ENCODE data around the gene WIPI1. TPM values are rescaled to one million over a fixed set of nuclear protein-coding genes. Genes with fewer than 3 reads are reported as not detected.

Gene WIPI1
- total RNA-seq, 4 donors from 2014 or later, result 71.4 to 131 (median 77.2) TPM

DNA sequence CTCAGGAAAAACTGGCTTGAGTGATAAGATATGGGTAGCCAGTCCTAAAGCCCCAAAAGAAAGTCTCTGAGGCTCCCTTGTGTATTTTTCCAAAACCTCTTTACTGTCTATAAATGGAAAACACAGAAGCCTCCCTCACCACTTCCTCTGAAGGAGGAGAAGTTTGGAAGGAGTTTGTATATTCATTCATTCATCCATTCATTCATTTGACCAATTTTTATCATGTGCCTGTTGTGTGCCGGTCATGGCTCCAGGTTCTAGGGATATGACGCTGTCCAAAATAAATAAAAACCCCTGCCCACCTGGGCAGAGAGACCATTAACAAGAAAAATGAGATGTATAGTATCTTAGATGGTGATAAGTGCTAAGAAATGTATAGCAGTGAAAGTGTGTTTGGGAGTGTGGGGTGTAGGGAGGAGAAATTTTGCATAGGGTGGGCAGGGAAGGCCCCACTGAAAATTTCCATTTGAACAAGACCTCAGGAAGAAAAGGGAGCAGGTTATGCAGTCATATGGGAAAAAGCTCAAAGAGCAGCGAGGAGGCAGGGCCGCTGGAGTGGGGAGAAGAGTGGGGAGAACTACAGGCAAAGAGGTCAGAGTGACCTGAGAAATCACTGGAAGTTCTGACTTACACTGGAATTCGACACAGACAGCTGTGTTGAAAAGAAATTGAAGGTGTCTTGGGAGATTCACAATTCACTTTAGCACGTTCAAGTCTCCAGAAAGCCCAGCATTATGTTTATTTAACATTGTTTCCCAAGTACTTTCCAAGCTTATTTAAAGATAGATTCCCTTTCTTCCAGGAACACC is 6.1 kb upstream of the WIPI1 start:
- Histone ChIP-seq H3K4me3 (no peak overlapping the region), H3K4me1 (peaks cover 0 to 19% (median 0%) of the 10 kb centered on the region in 4 donors), H3K9me3 (no peaks in the 10 kb centered on the region), H3K27ac (peak overlapping the region in 1 of 4 donors; percentile 8), H3K27me3 (no peaks in the 10 kb centered on the region), H3K36me3 (no peaks in the 10 kb centered on the region)
- 40 to 45% methylated on average over 6 of the region's 6 CpGs for WGBS, 2 donors
- DNase-seq (ENCODE audit: low spot score in 2 of 2), result no peak
- TF ChIP-seq, protein P1, sequence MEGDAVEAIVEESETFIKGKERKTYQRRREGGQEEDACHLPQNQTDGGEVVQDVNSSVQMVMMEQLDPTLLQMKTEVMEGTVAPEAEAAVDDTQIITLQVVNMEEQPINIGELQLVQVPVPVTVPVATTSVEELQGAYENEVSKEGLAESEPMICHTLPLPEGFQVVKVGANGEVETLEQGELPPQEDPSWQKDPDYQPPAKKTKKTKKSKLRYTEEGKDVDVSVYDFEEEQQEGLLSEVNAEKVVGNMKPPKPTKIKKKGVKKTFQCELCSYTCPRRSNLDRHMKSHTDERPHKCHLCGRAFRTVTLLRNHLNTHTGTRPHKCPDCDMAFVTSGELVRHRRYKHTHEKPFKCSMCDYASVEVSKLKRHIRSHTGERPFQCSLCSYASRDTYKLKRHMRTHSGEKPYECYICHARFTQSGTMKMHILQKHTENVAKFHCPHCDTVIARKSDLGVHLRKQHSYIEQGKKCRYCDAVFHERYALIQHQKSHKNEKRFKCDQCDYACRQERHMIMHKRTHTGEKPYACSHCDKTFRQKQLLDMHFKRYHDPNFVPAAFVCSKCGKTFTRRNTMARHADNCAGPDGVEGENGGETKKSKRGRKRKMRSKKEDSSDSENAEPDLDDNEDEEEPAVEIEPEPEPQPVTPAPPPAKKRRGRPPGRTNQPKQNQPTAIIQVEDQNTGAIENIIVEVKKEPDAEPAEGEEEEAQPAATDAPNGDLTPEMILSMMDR (IDR thresholded peaks at IDR 0.05), result peak in 1 of 5 experiments; percentile 1
- TF ChIP-seq EP300 (IDR thresholded peaks at IDR 0.05), result no peak
- no peak for TF ChIP-seq POLR2A (IDR thresholded peaks at IDR 0.05)

DNA sequence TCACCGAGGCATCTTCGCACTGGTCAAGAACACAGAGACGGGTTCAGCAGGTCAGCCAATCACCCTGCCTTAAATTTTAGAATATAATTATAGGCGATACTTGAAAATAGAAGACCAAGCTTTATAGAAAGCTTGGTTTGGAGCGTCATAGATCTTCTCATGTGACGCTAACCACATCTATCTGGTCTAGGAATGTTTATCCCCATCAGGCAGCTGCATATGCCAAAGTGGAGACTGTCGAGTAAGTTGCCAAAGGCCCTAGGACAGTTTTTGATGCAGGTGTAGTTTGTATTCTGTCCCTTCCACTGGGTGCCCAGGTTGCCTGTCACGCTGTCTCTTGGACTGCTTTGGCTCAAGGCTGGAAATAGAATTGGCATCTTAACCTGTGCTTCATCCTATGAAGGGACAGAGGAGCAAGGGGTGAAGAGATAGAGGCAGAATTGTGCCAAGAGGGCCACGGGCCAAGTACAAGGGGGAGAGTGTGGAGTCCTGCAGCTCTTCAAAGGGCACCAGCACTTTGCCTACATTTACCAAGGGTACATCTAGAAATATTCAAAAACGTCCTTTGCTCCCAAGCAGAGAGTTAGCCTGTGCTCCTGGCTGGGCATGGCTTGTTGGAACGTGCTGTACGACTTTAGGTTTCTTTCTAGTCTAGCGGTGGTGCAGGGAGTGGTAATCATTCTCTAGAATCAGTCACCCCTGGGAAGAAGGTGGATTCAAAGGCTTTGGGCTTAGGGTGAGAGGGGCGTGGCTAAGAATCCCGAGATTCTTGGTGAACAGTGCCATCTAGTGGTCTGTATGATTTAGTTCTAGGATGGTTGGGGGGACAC is 5.3 kb upstream of the WIPI1 start:
- DNase-seq (ENCODE audit: low spot score in 2 of 2), result peak in 1 of 2 donors; percentile 72
- TF ChIP-seq POLR2A (IDR thresholded peaks at IDR 0.05), result no peak
- TF ChIP-seq, protein P1 (IDR thresholded peaks at IDR 0.05), result peak; percentile 42 to 87 (median 69)
- Histone ChIP-seq H3K27ac (peak overlapping the region in 1 of 4 donors; percentile 8), H3K9me3 (no peaks in the 10 kb centered on the region), H3K4me1 (peaks cover 0 to 24% (median 0%) of the 10 kb centered on the region in 4 donors), H3K27me3 (no peaks in the 10 kb centered on the region), H3K4me3 (no peak overlapping the region), H3K36me3 (no peaks in the 10 kb centered on the region)
- WGBS, 2 donors, result 49 to 50% methylated on average over 15 of the region's 15 CpGs

DNA sequence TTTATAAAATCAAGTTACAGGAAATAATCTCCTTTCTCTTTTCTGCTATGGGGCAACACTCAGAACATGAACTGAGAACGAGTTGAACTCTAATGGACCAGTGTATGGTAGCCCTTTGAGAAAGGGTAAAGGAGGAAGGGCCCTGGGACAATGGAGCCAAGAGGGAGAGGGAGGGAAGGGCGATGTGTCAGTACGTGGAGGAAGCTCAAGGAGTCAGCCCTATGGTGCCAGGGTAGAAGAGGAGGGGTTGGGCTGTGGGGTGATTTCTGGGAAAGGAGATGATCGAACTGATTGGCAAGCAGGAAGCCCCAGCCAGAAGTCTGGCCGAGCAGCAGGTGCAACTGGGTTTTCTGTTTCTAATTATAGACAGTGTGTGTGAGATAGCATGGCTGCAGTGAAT is 4.3 kb upstream of the WIPI1 start:
- TF ChIP-seq, protein P1 (IDR thresholded peaks at IDR 0.05), result no peak
- TF ChIP-seq EP300 (IDR thresholded peaks at IDR 0.05), result no peak
- TF ChIP-seq POLR2A (IDR thresholded peaks at IDR 0.05), result no peak
- 43 to 52% methylated on average over 5 of the region's 5 CpGs for WGBS, 2 donors
- Histone ChIP-seq H3K4me3 (no peak overlapping the region), H3K4me1 (peaks cover 0 to 26% (median 1%) of the 10 kb centered on the region in 4 donors), H3K36me3 (no peaks in the 10 kb centered on the region), H3K9me3 (no peaks in the 10 kb centered on the region), H3K27ac (no peak overlapping the region), H3K27me3 (no peaks in the 10 kb centered on the region)
- no peak for DNase-seq (ENCODE audit: low spot score in 2 of 2)

DNA sequence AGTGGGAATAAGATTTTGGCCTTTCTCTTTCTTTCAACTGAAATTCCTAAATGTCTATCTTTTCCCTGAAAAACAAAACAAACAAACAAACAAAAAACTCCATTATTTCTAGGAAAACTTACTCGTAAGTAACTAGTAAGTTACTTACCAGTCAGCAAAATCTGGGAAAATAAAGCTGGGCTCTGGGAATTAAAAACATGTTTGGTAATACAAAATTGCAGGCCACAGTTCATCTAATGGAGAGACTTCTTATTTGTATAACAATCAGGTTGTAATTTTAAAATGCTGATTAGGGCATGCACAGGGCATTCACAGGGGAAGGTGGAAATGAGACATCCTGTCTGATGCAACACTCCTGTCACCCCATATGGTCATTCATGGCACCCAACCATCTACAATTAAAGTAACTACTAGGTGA is 3.8 kb upstream of the WIPI1 start:
- peaks cover 0 to 30% (median 3%) of the 10 kb centered on the region in 4 donors for H3K4me1 ChIP-seq
- no peaks in the 10 kb centered on the region for H3K9me3 ChIP-seq
- H3K27me3 ChIP-seq, result no peaks in the 10 kb centered on the region
- TF ChIP-seq POLR2A (IDR thresholded peaks at IDR 0.05) (no peak), EP300 (IDR thresholded peaks at IDR 0.05) (no peak)
- TF ChIP-seq, protein P1 (IDR thresholded peaks at IDR 0.05), result no peak
- WGBS, 2 donors, result 79 to 85% methylated on average over 1 of the region's 1 CpG
- no peak for DNase-seq (ENCODE audit: low spot score in 2 of 2)
- H3K36me3 ChIP-seq, result no peaks in the 10 kb centered on the region
- H3K27ac ChIP-seq, result no peak overlapping the region
- no peak overlapping the region for H3K4me3 ChIP-seq

DNA sequence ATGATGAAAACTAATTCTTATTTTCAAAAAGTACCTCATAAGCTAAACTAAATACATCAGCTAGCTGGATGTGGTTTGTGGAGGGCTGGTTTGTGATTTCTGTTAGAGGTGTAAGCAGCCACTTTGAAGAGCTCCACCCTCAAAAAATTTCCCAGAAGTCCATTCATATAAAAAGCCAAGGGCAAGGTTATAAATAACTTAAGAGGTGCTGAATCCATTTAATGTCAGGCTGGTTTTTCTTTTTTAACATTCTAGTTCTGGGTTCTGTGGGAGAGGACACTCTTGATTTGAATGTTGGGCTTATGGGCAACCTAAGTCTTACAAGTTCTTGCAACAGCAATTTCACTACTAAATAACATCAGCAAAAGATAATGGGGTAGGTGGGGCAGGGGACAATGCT is 3.4 kb upstream of the WIPI1 start:
- DNase-seq (ENCODE audit: low spot score in 2 of 2), result no peak
- no peaks in the 10 kb centered on the region for H3K27me3 ChIP-seq
- no peak overlapping the region for H3K4me3 ChIP-seq
- peaks cover 0 to 30% (median 5%) of the 10 kb centered on the region in 4 donors for H3K4me1 ChIP-seq
- H3K9me3 ChIP-seq, result no peaks in the 10 kb centered on the region
- no peaks in the 10 kb centered on the region for H3K36me3 ChIP-seq
- no peak for TF ChIP-seq POLR2A (IDR thresholded peaks at IDR 0.05)
- TF ChIP-seq EP300 (IDR thresholded peaks at IDR 0.05), result no peak
- TF ChIP-seq, protein P1 (IDR thresholded peaks at IDR 0.05), result no peak
- H3K27ac ChIP-seq, result no peak overlapping the region

Measured in tibial nerve (tissue), 4 donors.